Urothelium cell line (cell line): Measurements from ENCODE around the gene THUMPD3.

Experiments
- DNase-seq: peaks from one replicate; pipeline ENCODE4 v3.0.0; 2011; ENCODE audit warnings: low spot score, mixed read lengths
- FAIRE-seq: peaks from 2 replicates; lab custom pipeline; 2011; peaks lifted over from hg19 to GRCh38; lab: Jason Lieb, UNC

Gene THUMPD3

GRCh38 chr3:9352917-9353752 lies 9.7 kb upstream of the THUMPD3 start:
- DNase-seq (peak; percentile 55), FAIRE-seq (no peak)

- FAIRE-seq (no peak), DNase-seq (no peak)
Measured at GRCh38 chr3:9361691-9362388, 1.0 kb upstream of the THUMPD3 start.

- FAIRE-seq (no peak), DNase-seq (no peak)
Measured at GRCh38 chr3:9369508-9369907, 6.7 kb downstream of the THUMPD3 start.

- FAIRE-seq = no peak
- no peak for DNase-seq
Measured at GRCh38 chr3:9373465-9373864, 10.6 kb downstream of the THUMPD3 start.

GRCh38 chr3:9377981-9378380 lies 15.1 kb downstream of the THUMPD3 start:
- DNase-seq (no peak), FAIRE-seq (no peak)

GRCh38 chr3:9379327-9379726 lies 16.5 kb downstream of the THUMPD3 start:
- FAIRE-seq (no peak), DNase-seq (no peak)

GRCh38 chr3:9380014-9380413 lies 17.2 kb downstream of the THUMPD3 start:
- FAIRE-seq (no peak), DNase-seq (no peak)

GRCh38 chr3:9384141-9384828 lies 21.4 kb downstream of the THUMPD3 start:
- FAIRE-seq (no peak), DNase-seq (no peak)

- no peak for FAIRE-seq
- DNase-seq = no peak
Measured at GRCh38 chr3:9385187-9386077, 22.6 kb downstream of the THUMPD3 start.

GRCh38 chr3:9386078-9386459 lies 23.2 kb downstream of the THUMPD3 start:
- FAIRE-seq (no peak), DNase-seq (no peak)

- FAIRE-seq (no peak), DNase-seq (no peak)
Measured at GRCh38 chr3:9386501-9387321, 23.9 kb downstream of the THUMPD3 start.

GRCh38 chr3:9387322-9387655 lies 24.4 kb downstream of the THUMPD3 start:
- no peak for FAIRE-seq
- DNase-seq = no peak

- no peak for FAIRE-seq
- DNase-seq = no peak
Measured at GRCh38 chr3:9388142-9388541, 25.3 kb downstream of the THUMPD3 start.

- DNase-seq (no peak), FAIRE-seq (no peak)
Measured at GRCh38 chr3:9388562-9389272, 25.9 kb downstream of the THUMPD3 start.

GRCh38 chr3:9390265-9390888 lies 27.5 kb downstream of the THUMPD3 start:
- FAIRE-seq = no peak
- DNase-seq = no peak

- no peak for DNase-seq
- no peak for FAIRE-seq
Measured at GRCh38 chr3:9392041-9392440, 29.2 kb downstream of the THUMPD3 start.

GRCh38 chr3:9395570-9396300 lies 32.9 kb downstream of the THUMPD3 start:
- DNase-seq (no peak), FAIRE-seq (no peak)

GRCh38 chr3:9396301-9396631 lies 33.4 kb downstream of the THUMPD3 start:
- FAIRE-seq = peak; percentile 46

More at GRCh38 chr3:9396301-9396631, 33.4 kb downstream of the THUMPD3 start:
- DNase-seq = peak; percentile 87
